Measurements from ENCODE around the gene C15orf62.

C15orf62 gene

GRCh38 chr15:40772014-40772413 is 2.2 kb downstream of the C15orf62 start:
- TF ChIP-seq CTCF (IDR thresholded peaks at IDR 0.05): no peak
- DNase-seq (ENCODE audit: low spot score): no peak
- H3K4me3 ChIP-seq: no peak overlapping the region
- no peak overlapping the region for H3K27ac ChIP-seq

- DNase-seq (ENCODE audit: low spot score): no peak
- no peak overlapping the region for H3K27ac ChIP-seq
- no peak for TF ChIP-seq CTCF (IDR thresholded peaks at IDR 0.05)
- no peak overlapping the region for H3K4me3 ChIP-seq
Observed at GRCh38 chr15:40773496-40773895, 3.7 kb downstream of the C15orf62 start.

- Histone ChIP-seq H3K4me3 (no peak overlapping the region), H3K27ac (no peak overlapping the region)
- DNase-seq (ENCODE audit: low spot score): no peak
- TF ChIP-seq CTCF (IDR thresholded peaks at IDR 0.05): no peak
Observed at GRCh38 chr15:40773902-40774301, 4.1 kb downstream of the C15orf62 start.

GRCh38 chr15:40775007-40775406 is 5.2 kb downstream of the C15orf62 start:
- DNase-seq (ENCODE audit: low spot score): no peak
- Histone ChIP-seq H3K4me3 (no peak overlapping the region), H3K27ac (no peak overlapping the region)
- no peak for TF ChIP-seq CTCF (IDR thresholded peaks at IDR 0.05)

GRCh38 chr15:40775740-40776536 is 6.2 kb downstream of the C15orf62 start:
- no peak for TF ChIP-seq CTCF (IDR thresholded peaks at IDR 0.05)
- H3K27ac ChIP-seq: no peak overlapping the region
- no peak for DNase-seq (ENCODE audit: low spot score)
- H3K4me3 ChIP-seq: no peak overlapping the region

GRCh38 chr15:40776537-40777141 is 6.9 kb downstream of the C15orf62 start:
- DNase-seq (ENCODE audit: low spot score): no peak
- no peak for TF ChIP-seq CTCF (IDR thresholded peaks at IDR 0.05)
- Histone ChIP-seq H3K27ac (no peak overlapping the region), H3K4me3 (no peak overlapping the region)
